ENCODE data around the gene HTRA2. TPM values are rescaled to one million over a fixed set of nuclear protein-coding genes. Genes with fewer than 3 reads are reported as not detected.

HTRA2 gene
- total and polyA plus RNA-seq, 9 of the 15 experiments (the other 6 are each of a cell fraction or from before 2014, with no cell fraction given), result 54.2 to 71.2 (median 65.8) TPM

- peak; percentile 39; the same call in 1 of the 2 replicates for TF ChIP-seq CHAMP1 (IDR thresholded peaks at IDR 0.05)
- TF ChIP-seq MYBL2 (IDR thresholded peaks at IDR 0.05; ENCODE audit: low read depth), result peak; percentile 53; the same call in 1 of the 2 replicates
- no peak for TF ChIP-seq MYBL2 (CRISPR knock-in tag; IDR thresholded peaks at IDR 0.05; ENCODE audit: borderline replicate concordance)
- peak; percentile 63 for TF ChIP-seq E2F8 (IDR thresholded peaks at IDR 0.05; ENCODE audit: low read depth, partially characterized antibody)
- no peak for TF ChIP-seq MBD2 (IDR thresholded peaks at IDR 0.05; ENCODE audit: borderline replicate concordance, low read depth)
- no peak for TF ChIP-seq NR2C2 (CRISPR knock-in tag; IDR thresholded peaks at IDR 0.05)
- no peak for TF ChIP-seq NR2C2 (tag; IDR thresholded peaks at IDR 0.05)
- TF ChIP-seq ZNF398 (CRISPR knock-in tag; IDR thresholded peaks at IDR 0.05), result no peak
- TF ChIP-seq MXD1 (CRISPR knock-in tag; IDR thresholded peaks at IDR 0.05; ENCODE audit: borderline replicate concordance, poor library complexity, severe bottlenecking), result no peak
- no peak for TF ChIP-seq ZNF551 (CRISPR knock-in tag; IDR thresholded peaks at IDR 0.05)
- no peak for TF ChIP-seq GABPB1 (CRISPR knock-in tag; IDR thresholded peaks at IDR 0.05)
- peak; percentile 70 for TF ChIP-seq L3MBTL2 (IDR thresholded peaks at IDR 0.05)
- no peak for TF ChIP-seq POLR2G (IDR thresholded peaks at IDR 0.05; ENCODE audit: low read depth, low read length)
- TF ChIP-seq NFXL1 (CRISPR knock-in tag; IDR thresholded peaks at IDR 0.05), result no peak
- TF ChIP-seq DDX20 (tag; IDR thresholded peaks at IDR 0.05; ENCODE audit: low read depth), result no peak
- TF ChIP-seq, protein P1, sequence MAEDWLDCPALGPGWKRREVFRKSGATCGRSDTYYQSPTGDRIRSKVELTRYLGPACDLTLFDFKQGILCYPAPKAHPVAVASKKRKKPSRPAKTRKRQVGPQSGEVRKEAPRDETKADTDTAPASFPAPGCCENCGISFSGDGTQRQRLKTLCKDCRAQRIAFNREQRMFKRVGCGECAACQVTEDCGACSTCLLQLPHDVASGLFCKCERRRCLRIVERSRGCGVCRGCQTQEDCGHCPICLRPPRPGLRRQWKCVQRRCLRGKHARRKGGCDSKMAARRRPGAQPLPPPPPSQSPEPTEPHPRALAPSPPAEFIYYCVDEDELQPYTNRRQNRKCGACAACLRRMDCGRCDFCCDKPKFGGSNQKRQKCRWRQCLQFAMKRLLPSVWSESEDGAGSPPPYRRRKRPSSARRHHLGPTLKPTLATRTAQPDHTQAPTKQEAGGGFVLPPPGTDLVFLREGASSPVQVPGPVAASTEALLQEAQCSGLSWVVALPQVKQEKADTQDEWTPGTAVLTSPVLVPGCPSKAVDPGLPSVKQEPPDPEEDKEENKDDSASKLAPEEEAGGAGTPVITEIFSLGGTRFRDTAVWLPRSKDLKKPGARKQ (CRISPR knock-in tag; IDR thresholded peaks at IDR 0.05), result no peak
- TF ChIP-seq NCOA6 (IDR thresholded peaks at IDR 0.05), result no peak
- TF ChIP-seq ZNF23 (CRISPR knock-in tag; IDR thresholded peaks at IDR 0.05), result no peak
Observed at GRCh38 chr2:74573747-74574562, 44.2 kb downstream of the HTRA2 start (continued).

All from K562 (cell line).